MCF 10A (cell line): Measurements from ENCODE around the gene SPAG16. TPM values are rescaled to one million over a fixed set of nuclear protein-coding genes. Genes with fewer than 3 reads are reported as not detected.

Experiments
- BruUV-seq: library from RNA; stranded (reverse); fragments of 400-500 nt; replicated peaks from 2 replicates; lab custom pipeline; 2021; lab: Mats Ljungman, UMichigan
- CTCF ChIA-PET: fragments of 300-600 bp; sonication (Branson Sonifier 250); formaldehyde crosslinking; extraction: SDS; loops from one replicate; lab custom pipeline; 2021; ENCODE audit warnings: antibody characterized with exemption, inconsistent platforms; lab: Yijun Ruan, JAX
- POLR2A ChIA-PET: fragments of 300-600, 350-650 bp; sonication (Branson Sonifier 250); formaldehyde crosslinking; extraction: SDS; loops from one replicate; lab custom pipeline; 2020; ENCODE audit warnings: antibody characterized with exemption, inconsistent platforms; lab: Yijun Ruan, JAX
- DNase-seq: peaks from one replicate; pipeline ENCODE4 v3.0.0-alpha.2; 2018; ENCODE audit not compliant: unreplicated experiment
- H3K27ac Mint-ChIP-seq: one replicate; pipeline ENCODE4 v1.8.0; 2022; ENCODE audit warnings: mild to moderate bottlenecking, low read depth, mixed read lengths; ENCODE audit not compliant: unreplicated experiment
- H3K27me3 Mint-ChIP-seq: one replicate; pipeline ENCODE4 v1.8.0; 2022; ENCODE audit warnings: mixed read lengths; ENCODE audit not compliant: insufficient read depth, unreplicated experiment
- H3K36me3 Mint-ChIP-seq: one replicate; pipeline ENCODE4 v1.8.0; 2022; ENCODE audit warnings: mild to moderate bottlenecking, moderate library complexity, mixed read lengths; ENCODE audit not compliant: insufficient read depth, unreplicated experiment
- H3K4me1 Mint-ChIP-seq: one replicate; pipeline ENCODE4 v1.8.0; 2022; ENCODE audit warnings: mixed read lengths; ENCODE audit not compliant: insufficient read depth, unreplicated experiment
- H3K4me3 Mint-ChIP-seq: one replicate; pipeline ENCODE4 v1.8.0; 2022; ENCODE audit warnings: mild to moderate bottlenecking, moderate library complexity, mixed read lengths; ENCODE audit not compliant: unreplicated experiment
- H3K9me3 Mint-ChIP-seq: one replicate; pipeline ENCODE4 v1.8.0; 2022; ENCODE audit warnings: mixed read lengths; ENCODE audit not compliant: unreplicated experiment
- CTCF ChIP-seq: fragments of 200-600 bp; IDR thresholded peaks from one replicate; pipeline ENCODE4 v1.8.0; 2022; ENCODE audit warnings: antibody characterized with exemption, mild to moderate bottlenecking; ENCODE audit not compliant: unreplicated experiment
- intact Hi-C: fragments of 100-400 bp; cut with micrococcal nuclease; formaldehyde crosslinking; loops from 2 replicates; pipeline ENCODE4 v1.14.1; 2022
- total RNA-seq: library from RNA; stranded (reverse); gene quantifications from 2 replicates; pipeline ENCODE4 v1.2.3, GENCODE V29; 2022

Gene SPAG16
- total RNA-seq, 1 experiment from 2014 or later = 11.5 TPM

DNA sequence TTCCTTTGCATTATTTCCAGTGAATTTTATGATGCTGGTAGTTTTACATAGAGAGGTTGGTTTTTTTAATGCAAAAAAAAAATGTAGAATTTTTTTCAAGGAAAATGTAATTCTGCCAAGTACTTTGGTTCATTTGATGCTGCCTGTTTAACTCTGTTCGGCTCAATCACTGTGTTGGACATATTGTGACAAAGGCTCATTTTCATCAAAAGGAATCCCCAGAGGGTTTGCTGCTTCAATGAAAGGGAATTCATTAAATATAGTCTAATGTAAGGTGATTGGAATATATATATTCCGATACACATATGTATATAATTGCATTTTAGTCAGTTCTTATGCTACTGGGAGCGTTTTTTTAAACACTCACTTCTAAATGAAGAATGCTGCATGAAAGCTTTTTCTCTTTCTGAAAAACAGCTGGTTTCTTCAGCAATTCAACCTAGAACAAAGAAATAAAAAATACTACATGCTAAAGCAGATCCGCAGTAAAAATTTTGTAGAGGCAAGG lies 812.0 kb downstream of the SPAG16 start:
- H3K27me3 Mint-ChIP-seq = no peaks in the 10 kb centered on the region
- H3K36me3 Mint-ChIP-seq = no peaks in the 10 kb centered on the region
- BruUV-seq = no TSS peak
- no peak overlapping the region for H3K27ac Mint-ChIP-seq
- TF ChIP-seq CTCF = no peak
- ChIA-PET CTCF (no interaction called here), POLR2A (interaction anchor here (0.6 kb wide), 1 partner anchor 1064 kb away, joined by 3 read pairs; no protein-coding TSS in a partner anchor)
- no peaks in the 10 kb centered on the region for H3K9me3 Mint-ChIP-seq
- H3K4me1 Mint-ChIP-seq = no peaks in the 10 kb centered on the region
- no peak overlapping the region for H3K4me3 Mint-ChIP-seq
- no peak for DNase-seq
- intact Hi-C loops = no loop called here

DNA sequence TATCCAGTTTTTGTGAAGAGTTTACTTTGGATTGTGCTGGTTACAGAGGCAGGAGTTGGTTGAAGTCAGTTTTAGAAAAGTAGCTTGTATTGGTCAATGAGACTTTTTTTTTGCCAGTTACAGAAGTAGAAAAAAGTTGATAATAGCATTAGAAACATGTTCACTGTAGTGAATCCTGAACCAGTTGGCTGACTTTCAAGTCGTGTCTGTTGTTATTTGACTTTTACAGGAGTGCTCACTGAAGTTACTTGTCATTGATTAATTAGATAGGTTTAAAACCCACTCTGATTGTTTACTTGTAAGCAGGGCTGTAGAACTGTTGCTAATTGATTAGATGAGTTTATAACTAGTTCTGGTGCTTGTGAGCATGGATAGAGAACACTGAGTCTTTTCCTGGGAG lies 814.5 kb downstream of the SPAG16 start:
- no peak for DNase-seq
- ChIA-PET CTCF (interaction anchor here (0.5 kb wide), 1 partner anchor 42 kb away, joined by 4 read pairs; no protein-coding TSS in a partner anchor), POLR2A (no interaction called here)
- Mint-ChIP-seq H3K4me1 (peaks cover 8% of the 10 kb centered on the region), H3K27me3 (no peaks in the 10 kb centered on the region), H3K27ac (no peak overlapping the region), H3K9me3 (no peaks in the 10 kb centered on the region), H3K4me3 (no peak overlapping the region), H3K36me3 (no peaks in the 10 kb centered on the region)
- no TSS peak for BruUV-seq
- no peak for TF ChIP-seq CTCF
- intact Hi-C loops = no loop called here

DNA sequence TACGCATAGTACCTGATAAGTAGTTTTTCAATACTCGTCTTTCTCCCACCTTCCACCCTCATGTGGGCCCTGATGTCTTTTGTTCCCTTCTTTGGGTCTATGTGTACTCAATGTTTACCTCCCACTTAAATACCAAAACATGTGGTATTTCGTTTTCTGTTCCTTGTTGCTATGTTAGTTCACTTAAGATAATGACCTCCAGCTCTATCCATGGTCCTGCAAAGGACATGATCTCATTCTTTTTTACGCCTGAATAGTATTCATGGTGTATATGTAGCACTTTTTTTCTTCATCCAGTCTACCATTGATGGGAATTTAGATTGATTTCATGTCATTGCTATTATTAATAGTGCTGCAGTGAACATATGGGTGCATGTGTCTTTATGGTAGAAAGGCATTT lies 816.2 kb downstream of the SPAG16 start:
- POLR2A ChIA-PET = no interaction called here
- no TSS peak for BruUV-seq
- TF ChIP-seq CTCF = no peak
- CTCF ChIA-PET = no interaction called here
- no peaks in the 10 kb centered on the region for H3K36me3 Mint-ChIP-seq
- peaks cover 20% of the 10 kb centered on the region for H3K4me1 Mint-ChIP-seq
- intact Hi-C loops = no loop called here
- no peak for DNase-seq
- H3K27me3 Mint-ChIP-seq = no peaks in the 10 kb centered on the region
- no peak overlapping the region for H3K27ac Mint-ChIP-seq
- no peaks in the 10 kb centered on the region for H3K9me3 Mint-ChIP-seq
- no peak overlapping the region for H3K4me3 Mint-ChIP-seq

- no peaks in the 10 kb centered on the region for H3K36me3 Mint-ChIP-seq
- H3K4me3 Mint-ChIP-seq = no peak overlapping the region
- ChIA-PET POLR2A (interaction anchor here (1.5 kb wide), 1 partner anchor 25 kb away, joined by 3 read pairs; no protein-coding TSS in a partner anchor), CTCF (interaction anchor here (0.9 kb wide), 1 partner anchor 1876 kb away, joined by 3 read pairs; no protein-coding TSS in a partner anchor)
- TF ChIP-seq CTCF = no peak
- peaks cover 20% of the 10 kb centered on the region for H3K4me1 Mint-ChIP-seq
- peak; percentile 67 for DNase-seq
- intact Hi-C loops = no loop called here
- BruUV-seq = no TSS peak
- H3K27ac Mint-ChIP-seq = peak overlapping the region; percentile 33
- H3K27me3 Mint-ChIP-seq = no peaks in the 10 kb centered on the region
- no peaks in the 10 kb centered on the region for H3K9me3 Mint-ChIP-seq
These were observed 819.2 kb downstream of the SPAG16 start for GRCh38 chr2:214103276-214104001.
